ENCODE measurements around the gene BBOX1.
A peak's percentile ranks its signal among the peaks of the same experiment; 100 is the strongest.

DNA sequence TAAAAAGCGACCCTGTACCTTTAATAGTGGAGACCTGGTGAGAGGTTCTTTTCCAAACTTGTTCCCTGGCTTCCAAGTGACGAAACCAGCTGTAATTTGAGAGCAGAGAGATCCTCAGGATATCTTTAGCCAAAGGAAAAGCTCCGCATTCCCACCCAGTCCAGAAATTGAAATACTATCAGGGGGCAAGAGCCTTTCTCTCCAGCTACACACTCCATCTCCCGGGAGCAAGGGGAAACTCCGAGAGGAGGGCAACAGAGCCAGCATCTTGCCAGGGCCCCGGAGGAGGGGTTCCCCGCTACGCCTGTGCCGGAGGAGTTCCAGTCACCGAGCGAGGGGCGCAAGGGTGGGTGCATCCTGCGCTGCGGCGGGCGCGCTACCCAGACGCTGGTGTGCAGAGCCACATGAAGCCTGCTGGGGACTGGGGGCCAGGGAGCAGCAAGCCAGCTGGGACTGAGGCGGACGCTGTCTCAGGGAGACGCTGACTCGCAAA lies 46.6 kb upstream of the BBOX1 start, which contains the start of gene FIBIN:
- TF ChIP-seq, protein P1, sequence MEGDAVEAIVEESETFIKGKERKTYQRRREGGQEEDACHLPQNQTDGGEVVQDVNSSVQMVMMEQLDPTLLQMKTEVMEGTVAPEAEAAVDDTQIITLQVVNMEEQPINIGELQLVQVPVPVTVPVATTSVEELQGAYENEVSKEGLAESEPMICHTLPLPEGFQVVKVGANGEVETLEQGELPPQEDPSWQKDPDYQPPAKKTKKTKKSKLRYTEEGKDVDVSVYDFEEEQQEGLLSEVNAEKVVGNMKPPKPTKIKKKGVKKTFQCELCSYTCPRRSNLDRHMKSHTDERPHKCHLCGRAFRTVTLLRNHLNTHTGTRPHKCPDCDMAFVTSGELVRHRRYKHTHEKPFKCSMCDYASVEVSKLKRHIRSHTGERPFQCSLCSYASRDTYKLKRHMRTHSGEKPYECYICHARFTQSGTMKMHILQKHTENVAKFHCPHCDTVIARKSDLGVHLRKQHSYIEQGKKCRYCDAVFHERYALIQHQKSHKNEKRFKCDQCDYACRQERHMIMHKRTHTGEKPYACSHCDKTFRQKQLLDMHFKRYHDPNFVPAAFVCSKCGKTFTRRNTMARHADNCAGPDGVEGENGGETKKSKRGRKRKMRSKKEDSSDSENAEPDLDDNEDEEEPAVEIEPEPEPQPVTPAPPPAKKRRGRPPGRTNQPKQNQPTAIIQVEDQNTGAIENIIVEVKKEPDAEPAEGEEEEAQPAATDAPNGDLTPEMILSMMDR (conservative IDR thresholded peaks at IDR 0.05 in 1 of 2, IDR thresholded peaks at IDR 0.05 in 1 of 2; ENCODE audit: low read depth in 1 of 2, low read length in 2 of 2): peak in 1 of 2 donors; percentile 11
- no peak for TF ChIP-seq EZH2 (IDR thresholded peaks at IDR 0.05; ENCODE audit: low read length, missing control alignments)
